Adrenal gland (tissue), 12 donors: ENCODE measurements around the gene SPTAN1. TPM values are rescaled to one million over a fixed set of nuclear protein-coding genes. Genes with fewer than 3 reads are reported as not detected.

Experiments used
- DNase-seq, 7 donors: peaks; one replicate each; pipeline ENCODE4 v3.0.0-alpha.2; 2019 to 2020
- H3K27ac ChIP-seq, 5 donors: fragments of 200-600 bp; sonication (generic) in 4 of 5; 1 replicate in 3 of 5; 2 replicates in 2 of 5; pipeline versions ENCODE4 v1.5.1 to v1.8.0; 2016 to 2020; ENCODE audit warnings: mild to moderate bottlenecking in 1 of 5
- H3K27me3 ChIP-seq: fragments of 200-600 bp; 2 replicates; pipeline ENCODE4 v1.8.0; 2021
- H3K36me3 ChIP-seq, 2 donors: fragments of 200-600 bp; replicated peaks in 1 of 2; 1 replicate in 1 of 2; 2 replicates in 1 of 2; pipeline versions ENCODE4 v1.5.1 to v1.8.0; 2018 to 2022
- H3K4me1 ChIP-seq, 2 donors: fragments of 200-600 bp; replicated peaks in 1 of 2; 1 replicate in 1 of 2; 2 replicates in 1 of 2; pipeline versions ENCODE4 v1.5.1 to v1.8.0; 2018 to 2021
- H3K4me3 ChIP-seq, 4 donors: fragments of 200-600 bp; sonication (generic) in 3 of 4; one replicate each; pipeline ENCODE4 v1.5.1; 2016 to 2018
- H3K9me3 ChIP-seq, 3 donors: fragments of 200-600 bp; sonication (generic) in 1 of 3; replicated peaks in 1 of 3; 1 replicate in 2 of 3; 2 replicates in 1 of 3; pipeline versions ENCODE4 v1.5.1 to v1.8.0; 2016 to 2021
- CTCF ChIP-seq, 6 experiments: fragments of 450-650 bp in 4 of 6; fragments of 200-600 bp in 2 of 6; sonication (generic) in 1 of 6; IDR thresholded peaks; 1 replicate in 5 of 6; 2 replicates in 1 of 6; pipeline versions ENCODE4 v1.5.1 to v1.8.0; 2016 to 2021; ENCODE audit warnings: antibody characterized with exemption in 6 of 6, mild to moderate bottlenecking in 2 of 6, moderate library complexity in 1 of 6
- POLR2A ChIP-seq, 2 donors: fragments of 450-650 bp; IDR thresholded peaks; one replicate each; pipeline ENCODE4 v1.6.1; 2017; ENCODE audit warnings: antibody characterized with exemption in 2 of 2, mild to moderate bottlenecking in 2 of 2, moderate library complexity in 1 of 2
- WGBS, 4 donors: extraction: QIAGEN DNeasy Blood & Tissue Kit in 2 of 4; methylation state at CpG; one replicate each; pipeline versions ENCODE4 v1.1.5 to v1.1.7; 2013 to 2017; 5-methylcytosine and 5-hydroxymethylcytosine counted together
- intact Hi-C, 2 donors: fragments of 100-400 bp; cut with DNase I; formaldehyde crosslinking; loops; one replicate each; pipeline versions ENCODE4 v1.14.1 to v1.15.0; 2022 to 2023
- polyA plus RNA-seq, 3 donors: library from polyadenylated mRNA; stranded (reverse); fragments of 200-250 nt in 2 of 3; fragments of 350-450 nt in 1 of 3; fragmentation: Illumina TruSeq in 1 of 3; extraction: RNeasy Lipid Tissue Mini Kit (QIAGEN cat#74804) in 1 of 3; gene quantifications; one replicate each; pipeline ENCODE4 v1.2.3, GENCODE V29; 2013 to 2014
- total RNA-seq, 9 donors: library from RNA; depleted of rRNA in 4 of 9; stranded (reverse); fragments of >200 nt in 4 of 9; fragments of 120-200 nt in 1 of 9; fragmentation: NEBNext Ultra II Directional in 1 of 9; extraction: Animal tissue kit (Norgen Biotek cat#: 25700) in 1 of 9; gene quantifications; one replicate each; pipeline versions ENCODE4 v1.1.0 to v1.2.4, GENCODE V29; 2013 to 2023
- donor health status: healthy with polysubstance abuse.
- donor health status: Bipolar disorder and iron deficiency.
- donor health status: DM: yes; HTN: yes; CAD: no.
- donor health status: DM: no; HTN: no; CAD: no.
- donor health status: DM: no; HTN: no; CAD: no.
- donor health status: DM: yes; HTN: yes; CAD: no.

Gene SPTAN1
- total and polyA plus RNA-seq, 12 donors: 136 to 316 (median 227) TPM

- Histone ChIP-seq H3K27ac (peak overlapping the region in 4 of 5 donors; percentile 40 to 84 (median 66)), H3K27me3 (no peaks in the 10 kb centered on the region), H3K9me3 (no peaks in the 10 kb centered on the region), H3K4me1 (peaks cover 6 to 18% of the 10 kb centered on the region in 2 donors), H3K36me3 (no peaks in the 10 kb centered on the region), H3K4me3 (no peak overlapping the region)
- peak in 6 of 7 donors; percentile 61 to 77 (median 68) for DNase-seq
- TF ChIP-seq CTCF (IDR thresholded peaks at IDR 0.05) (no peak), POLR2A (IDR thresholded peaks at IDR 0.05) (peak in 1 of 2 donors; percentile 20)
- intact Hi-C loops: no loop called here
- WGBS, 4 donors: 49 to 69% (median 56%) methylated on average over 8 of the region's 8 CpGs
These were observed 101.5 kb downstream of the SPTAN1 start for GRCh38 chr9:128653908-128654307.

GRCh38 chr9:128654481-128654880 is 102.1 kb downstream of the SPTAN1 start:
- Histone ChIP-seq H3K4me1 (peaks cover 6 to 18% of the 10 kb centered on the region in 2 donors), H3K27ac (peak overlapping the region in 4 of 5 donors; percentile 10 to 84 (median 53)), H3K36me3 (no peaks in the 10 kb centered on the region), H3K9me3 (no peaks in the 10 kb centered on the region), H3K27me3 (no peaks in the 10 kb centered on the region), H3K4me3 (no peak overlapping the region)
- no peak for TF ChIP-seq POLR2A (IDR thresholded peaks at IDR 0.05)
- TF ChIP-seq CTCF (IDR thresholded peaks at IDR 0.05): no peak
- WGBS, 4 donors: 91 to 100% (median 100%) methylated on average over 1 of the region's 1 CpG
- DNase-seq: no peak
- intact Hi-C loops: no loop called here

GRCh38 chr9:128656416-128657343 is 104.3 kb downstream of the SPTAN1 start, which contains the start of gene DYNC2I2:
Gene DYNC2I2, minus strand, starts transcription at chr9:128656847. Its CDS starts 121 bp downstream, at chr9:128656726.
- Histone ChIP-seq H3K9me3 (no peaks in the 10 kb centered on the region), H3K36me3 (no peaks in the 10 kb centered on the region), H3K27me3 (no peaks in the 10 kb centered on the region), H3K4me3 (peak within 1 kb of the TSS in 3 of 4 donors; percentile 38 to 92 (median 53)), H3K4me1 (peaks cover 6 to 18% of the 10 kb centered on the region in 2 donors), H3K27ac (peak within 1 kb of the TSS; percentile 73 to 99 (median 99))
- 1 to 2% (median 1%) methylated on average over 27 to 86 of the region's 86 CpGs for WGBS, 4 donors
- intact Hi-C loops: no loop called here
- no peak for TF ChIP-seq CTCF (IDR thresholded peaks at IDR 0.05)
- TF ChIP-seq POLR2A (IDR thresholded peaks at IDR 0.05): peak; percentile 67 to 83
- DNase-seq: peak; percentile 96 to 98 (median 98)

- Histone ChIP-seq H3K4me3 (peak overlapping the region in 1 of 4 donors; percentile 92), H3K27me3 (no peaks in the 10 kb centered on the region), H3K9me3 (no peaks in the 10 kb centered on the region), H3K36me3 (no peaks in the 10 kb centered on the region), H3K27ac (peak overlapping the region; percentile 73 to 99 (median 99)), H3K4me1 (peaks cover 6 to 18% of the 10 kb centered on the region in 2 donors)
- WGBS, 4 donors: 92 to 96% (median 95%) methylated on average over 13 of the region's 13 CpGs
- DNase-seq: no peak
- TF ChIP-seq CTCF (IDR thresholded peaks at IDR 0.05) (no peak), POLR2A (IDR thresholded peaks at IDR 0.05) (no peak)
- intact Hi-C loops: no loop called here
These were observed 104.9 kb downstream of the SPTAN1 start for GRCh38 chr9:128657344-128657704.
